Measurements from ENCODE around the gene SIPA1L2. TPM values are rescaled to one million over a fixed set of nuclear protein-coding genes. Genes with fewer than 3 reads are reported as not detected.

SIPA1L2 gene
- total RNA-seq, 1 donor from 2014 or later: 9.0 TPM

DNA sequence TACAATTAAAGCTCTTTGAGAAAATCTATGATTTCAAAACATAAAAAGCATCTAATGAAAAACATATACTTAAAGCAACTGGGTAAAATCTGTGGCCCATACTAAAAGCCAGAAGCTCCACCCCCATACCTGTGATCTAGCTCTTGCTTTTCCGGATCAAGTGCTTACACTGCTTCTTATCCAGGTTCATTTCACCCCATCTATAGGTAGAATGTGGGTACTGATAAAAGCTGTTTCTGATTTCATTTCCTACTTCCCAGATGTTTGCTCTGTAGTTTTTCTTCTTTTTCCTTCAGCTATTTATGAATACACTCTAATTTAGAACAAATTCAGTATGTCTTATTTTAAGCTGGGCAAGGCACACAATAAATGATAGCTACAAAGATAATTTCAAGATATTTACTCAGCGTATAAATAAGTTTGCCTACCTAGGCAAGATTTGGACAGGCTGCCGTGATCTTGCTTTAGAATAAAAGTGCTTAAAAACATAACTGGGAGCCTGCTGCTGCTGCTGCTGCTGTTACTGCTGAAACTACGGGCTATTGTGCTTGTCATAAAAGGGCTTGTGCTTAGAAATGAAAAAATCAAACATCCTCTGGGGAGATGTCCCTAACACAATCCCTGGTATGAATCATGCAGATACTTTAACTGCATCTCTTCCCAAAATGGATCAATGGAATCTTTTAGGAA is 2.1 kb downstream of the SIPA1L2 start:
- H3K9me3 Mint-ChIP-seq (ENCODE audit: low read depth): no peaks in the 10 kb centered on the region
- TF ChIP-seq, protein P1, sequence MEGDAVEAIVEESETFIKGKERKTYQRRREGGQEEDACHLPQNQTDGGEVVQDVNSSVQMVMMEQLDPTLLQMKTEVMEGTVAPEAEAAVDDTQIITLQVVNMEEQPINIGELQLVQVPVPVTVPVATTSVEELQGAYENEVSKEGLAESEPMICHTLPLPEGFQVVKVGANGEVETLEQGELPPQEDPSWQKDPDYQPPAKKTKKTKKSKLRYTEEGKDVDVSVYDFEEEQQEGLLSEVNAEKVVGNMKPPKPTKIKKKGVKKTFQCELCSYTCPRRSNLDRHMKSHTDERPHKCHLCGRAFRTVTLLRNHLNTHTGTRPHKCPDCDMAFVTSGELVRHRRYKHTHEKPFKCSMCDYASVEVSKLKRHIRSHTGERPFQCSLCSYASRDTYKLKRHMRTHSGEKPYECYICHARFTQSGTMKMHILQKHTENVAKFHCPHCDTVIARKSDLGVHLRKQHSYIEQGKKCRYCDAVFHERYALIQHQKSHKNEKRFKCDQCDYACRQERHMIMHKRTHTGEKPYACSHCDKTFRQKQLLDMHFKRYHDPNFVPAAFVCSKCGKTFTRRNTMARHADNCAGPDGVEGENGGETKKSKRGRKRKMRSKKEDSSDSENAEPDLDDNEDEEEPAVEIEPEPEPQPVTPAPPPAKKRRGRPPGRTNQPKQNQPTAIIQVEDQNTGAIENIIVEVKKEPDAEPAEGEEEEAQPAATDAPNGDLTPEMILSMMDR (IDR thresholded peaks at IDR 0.05): peak; percentile 75
- H3K4me3 Mint-ChIP-seq (ENCODE audit: unreplicated experiment): peak overlapping the region; percentile 87
- no peak for DNase-seq (ENCODE audit: low spot score)
- H3K4me1 Mint-ChIP-seq (ENCODE audit: low read depth): peaks cover 31% of the 10 kb centered on the region
- no peaks in the 10 kb centered on the region for H3K27me3 Mint-ChIP-seq (ENCODE audit: low read depth)
- no peaks in the 10 kb centered on the region for H3K36me3 Mint-ChIP-seq (ENCODE audit: low read depth)
- no peak overlapping the region for H3K27ac Mint-ChIP-seq (ENCODE audit: unreplicated experiment)

DNA sequence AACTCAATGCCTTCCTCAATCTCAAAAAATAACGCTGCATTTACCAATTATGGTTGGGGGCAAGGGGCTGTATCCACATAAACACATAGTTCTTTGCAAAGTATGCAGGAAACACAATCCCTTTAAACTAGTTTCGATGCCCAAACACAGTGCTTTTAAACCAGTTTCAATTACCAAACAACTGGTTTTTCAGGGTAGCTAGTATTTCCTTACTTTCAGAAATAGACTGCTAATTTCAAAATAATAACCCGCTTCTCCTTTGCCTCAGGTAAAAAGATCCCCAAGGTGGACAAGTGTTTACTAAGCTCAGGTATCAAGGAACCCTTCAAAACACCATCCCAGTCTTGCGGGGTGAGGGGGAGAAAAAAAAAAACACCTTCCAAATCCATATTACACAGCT is 2.8 kb downstream of the SIPA1L2 start:
- Mint-ChIP-seq H3K36me3 (ENCODE audit: low read depth) (no peaks in the 10 kb centered on the region), H3K27ac (ENCODE audit: unreplicated experiment) (no peak overlapping the region), H3K4me1 (ENCODE audit: low read depth) (peaks cover 31% of the 10 kb centered on the region), H3K27me3 (ENCODE audit: low read depth) (no peaks in the 10 kb centered on the region), H3K9me3 (ENCODE audit: low read depth) (no peaks in the 10 kb centered on the region), H3K4me3 (ENCODE audit: unreplicated experiment) (no peak overlapping the region)
- no peak for DNase-seq (ENCODE audit: low spot score)
- TF ChIP-seq, protein P1 (IDR thresholded peaks at IDR 0.05): no peak

DNA sequence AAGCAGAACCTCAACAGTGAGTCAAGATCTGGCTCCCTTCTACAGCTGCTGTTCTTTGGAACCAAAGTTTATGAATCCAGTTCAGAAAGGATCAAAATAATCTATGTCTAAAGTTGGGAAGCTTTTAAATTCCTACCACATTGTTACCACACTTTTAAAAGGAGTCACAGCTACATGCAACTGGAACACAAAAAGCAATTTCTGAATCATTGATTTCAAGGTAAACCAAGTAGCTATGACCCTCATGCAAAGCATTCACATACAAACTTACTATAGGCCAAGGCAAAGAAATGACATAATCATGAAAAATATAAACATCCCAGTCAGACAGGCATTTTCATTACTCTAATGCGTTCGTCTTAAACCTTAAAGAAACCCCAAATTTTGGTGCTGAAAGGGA is 3.5 kb downstream of the SIPA1L2 start:
- H3K36me3 Mint-ChIP-seq (ENCODE audit: low read depth): no peaks in the 10 kb centered on the region
- H3K4me1 Mint-ChIP-seq (ENCODE audit: low read depth): peaks cover 31% of the 10 kb centered on the region
- H3K27me3 Mint-ChIP-seq (ENCODE audit: low read depth): no peaks in the 10 kb centered on the region
- TF ChIP-seq, protein P1 (IDR thresholded peaks at IDR 0.05): no peak
- H3K27ac Mint-ChIP-seq (ENCODE audit: unreplicated experiment): no peak overlapping the region
- no peak overlapping the region for H3K4me3 Mint-ChIP-seq (ENCODE audit: unreplicated experiment)
- H3K9me3 Mint-ChIP-seq (ENCODE audit: low read depth): no peaks in the 10 kb centered on the region
- no peak for DNase-seq (ENCODE audit: low spot score)

DNA sequence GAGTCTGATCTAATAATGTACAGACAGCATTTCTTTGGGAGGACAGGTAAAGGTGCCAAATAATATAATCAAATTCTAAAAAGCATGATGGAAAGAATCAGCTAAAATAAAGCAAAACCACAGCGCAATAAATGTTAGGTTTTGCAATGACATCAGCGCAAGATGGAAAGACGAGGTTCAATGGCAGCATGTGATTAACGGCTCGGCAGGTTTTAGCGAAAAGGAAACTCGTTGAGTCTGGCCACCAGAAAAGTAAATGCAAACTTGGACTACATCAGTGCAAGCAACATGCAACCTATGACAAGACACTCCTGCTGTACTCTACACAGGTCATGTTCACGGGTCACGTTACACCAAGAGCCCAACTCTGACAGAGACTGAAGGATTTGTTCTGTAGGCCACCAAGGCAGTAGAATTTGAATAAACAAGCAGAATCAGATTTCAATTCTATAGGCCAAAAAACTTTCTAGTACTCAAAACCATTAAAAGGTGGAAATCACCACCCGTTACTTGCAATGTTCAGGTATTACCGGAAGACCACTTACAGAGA is 4.5 kb downstream of the SIPA1L2 start:
- no peak overlapping the region for H3K27ac Mint-ChIP-seq (ENCODE audit: unreplicated experiment)
- no peaks in the 10 kb centered on the region for H3K27me3 Mint-ChIP-seq (ENCODE audit: low read depth)
- H3K9me3 Mint-ChIP-seq (ENCODE audit: low read depth): no peaks in the 10 kb centered on the region
- H3K4me3 Mint-ChIP-seq (ENCODE audit: unreplicated experiment): no peak overlapping the region
- no peak for DNase-seq (ENCODE audit: low spot score)
- TF ChIP-seq, protein P1 (IDR thresholded peaks at IDR 0.05): no peak
- no peaks in the 10 kb centered on the region for H3K36me3 Mint-ChIP-seq (ENCODE audit: low read depth)
- peaks cover 36% of the 10 kb centered on the region for H3K4me1 Mint-ChIP-seq (ENCODE audit: low read depth)

DNA sequence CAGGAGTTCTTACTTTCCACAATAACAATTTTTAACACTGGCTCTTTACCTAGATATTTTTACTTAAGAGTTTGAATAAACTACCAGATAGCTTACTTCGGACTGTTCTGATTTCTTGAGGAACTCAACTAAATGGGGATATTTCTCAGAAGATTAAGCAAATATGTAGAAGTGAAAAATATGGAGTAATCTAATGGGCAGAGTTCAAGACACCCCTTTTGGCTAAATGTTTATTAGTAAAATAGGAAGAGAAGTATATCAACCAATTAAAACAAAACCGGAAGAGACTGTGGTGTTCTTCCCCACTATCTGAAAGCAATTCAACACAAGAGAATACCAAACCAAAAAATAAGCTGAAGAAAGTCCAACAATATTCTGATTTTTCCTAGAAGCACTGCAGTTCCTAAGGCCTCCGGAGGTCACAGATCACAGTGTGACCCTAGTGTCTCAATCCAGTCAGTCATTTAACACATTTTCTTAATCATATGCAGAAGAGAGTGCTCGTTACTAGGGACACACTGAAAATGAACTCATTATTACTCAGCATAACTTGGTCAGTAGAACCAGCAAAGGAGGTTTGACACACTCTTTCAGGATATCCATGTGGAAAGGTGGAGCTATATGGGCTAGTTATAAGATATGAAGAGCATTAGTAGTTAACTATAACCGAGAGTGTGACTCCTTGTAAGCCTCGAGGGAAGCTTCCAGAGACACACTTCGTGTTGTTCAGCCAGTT is 5.2 kb downstream of the SIPA1L2 start:
- Mint-ChIP-seq H3K36me3 (ENCODE audit: low read depth) (no peaks in the 10 kb centered on the region), H3K27me3 (ENCODE audit: low read depth) (no peaks in the 10 kb centered on the region), H3K4me1 (ENCODE audit: low read depth) (peaks cover 41% of the 10 kb centered on the region), H3K27ac (ENCODE audit: unreplicated experiment) (no peak overlapping the region), H3K4me3 (ENCODE audit: unreplicated experiment) (no peak overlapping the region), H3K9me3 (ENCODE audit: low read depth) (no peaks in the 10 kb centered on the region)
- DNase-seq (ENCODE audit: low spot score): no peak
- TF ChIP-seq, protein P1 (IDR thresholded peaks at IDR 0.05): no peak

Measured in chondrocyte (in vitro differentiated cells).